Measurements from ENCODE around the gene PIAS2.

Gene PIAS2

DNA sequence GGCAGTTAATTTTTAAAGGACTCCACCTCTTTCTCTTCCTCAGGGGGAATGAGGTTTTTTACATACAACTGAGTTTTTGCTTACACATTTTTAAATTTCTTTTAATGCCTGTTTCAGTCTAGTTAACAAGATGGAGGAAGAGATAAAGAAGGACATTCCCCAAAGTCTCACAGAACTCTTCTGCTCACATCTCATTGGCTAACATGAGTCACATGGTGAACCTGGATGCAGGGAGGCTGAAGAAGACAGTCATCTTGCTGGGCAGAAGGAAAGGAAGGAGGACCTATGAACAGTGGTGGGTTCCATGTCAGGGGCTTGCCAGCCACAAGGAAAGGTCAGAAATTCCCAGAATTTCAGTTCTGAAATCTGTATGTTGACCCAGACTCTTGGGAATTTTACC lies 150.1 kb downstream of the PIAS2 start:
- no peak overlapping the region for H3K4me3 ChIP-seq (ENCODE audit: low read length)
- DNase-seq (ENCODE audit: low read depth) = no peak
- TF ChIP-seq, protein P1, sequence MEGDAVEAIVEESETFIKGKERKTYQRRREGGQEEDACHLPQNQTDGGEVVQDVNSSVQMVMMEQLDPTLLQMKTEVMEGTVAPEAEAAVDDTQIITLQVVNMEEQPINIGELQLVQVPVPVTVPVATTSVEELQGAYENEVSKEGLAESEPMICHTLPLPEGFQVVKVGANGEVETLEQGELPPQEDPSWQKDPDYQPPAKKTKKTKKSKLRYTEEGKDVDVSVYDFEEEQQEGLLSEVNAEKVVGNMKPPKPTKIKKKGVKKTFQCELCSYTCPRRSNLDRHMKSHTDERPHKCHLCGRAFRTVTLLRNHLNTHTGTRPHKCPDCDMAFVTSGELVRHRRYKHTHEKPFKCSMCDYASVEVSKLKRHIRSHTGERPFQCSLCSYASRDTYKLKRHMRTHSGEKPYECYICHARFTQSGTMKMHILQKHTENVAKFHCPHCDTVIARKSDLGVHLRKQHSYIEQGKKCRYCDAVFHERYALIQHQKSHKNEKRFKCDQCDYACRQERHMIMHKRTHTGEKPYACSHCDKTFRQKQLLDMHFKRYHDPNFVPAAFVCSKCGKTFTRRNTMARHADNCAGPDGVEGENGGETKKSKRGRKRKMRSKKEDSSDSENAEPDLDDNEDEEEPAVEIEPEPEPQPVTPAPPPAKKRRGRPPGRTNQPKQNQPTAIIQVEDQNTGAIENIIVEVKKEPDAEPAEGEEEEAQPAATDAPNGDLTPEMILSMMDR (IDR thresholded peaks at IDR 0.05; ENCODE audit: insufficient read depth, low read depth, low read length, missing control alignments) = no peak

DNA sequence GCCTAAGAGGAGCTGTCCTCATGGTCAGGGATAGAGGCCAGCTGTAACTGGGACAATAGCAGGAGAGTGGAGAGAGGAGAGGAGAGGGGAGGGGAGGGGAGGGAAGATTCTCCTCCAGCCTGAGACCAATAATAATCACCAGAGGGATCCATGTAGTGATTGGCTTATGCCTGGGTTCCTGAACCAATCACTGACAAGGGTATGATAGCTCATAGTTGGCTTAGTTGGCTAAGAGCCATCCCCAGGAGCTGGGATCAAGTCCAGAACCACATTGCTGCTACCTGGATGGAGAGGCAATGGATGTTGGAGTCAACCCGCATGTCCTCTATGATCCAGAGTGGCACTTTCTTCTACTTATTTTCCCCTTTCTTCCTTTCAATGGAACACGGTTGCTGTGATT lies 152.7 kb downstream of the PIAS2 start:
- TF ChIP-seq, protein P1 (IDR thresholded peaks at IDR 0.05; ENCODE audit: insufficient read depth, low read depth, low read length, missing control alignments) = no peak
- no peak overlapping the region for H3K4me3 ChIP-seq (ENCODE audit: low read length)
- no peak for DNase-seq (ENCODE audit: low read depth)

GRCh38 chr18:46761059-46761769 lies 156.1 kb downstream of the PIAS2 start:
- TF ChIP-seq, protein P1 (IDR thresholded peaks at IDR 0.05; ENCODE audit: insufficient read depth, low read depth, low read length, missing control alignments) = no peak

DNA sequence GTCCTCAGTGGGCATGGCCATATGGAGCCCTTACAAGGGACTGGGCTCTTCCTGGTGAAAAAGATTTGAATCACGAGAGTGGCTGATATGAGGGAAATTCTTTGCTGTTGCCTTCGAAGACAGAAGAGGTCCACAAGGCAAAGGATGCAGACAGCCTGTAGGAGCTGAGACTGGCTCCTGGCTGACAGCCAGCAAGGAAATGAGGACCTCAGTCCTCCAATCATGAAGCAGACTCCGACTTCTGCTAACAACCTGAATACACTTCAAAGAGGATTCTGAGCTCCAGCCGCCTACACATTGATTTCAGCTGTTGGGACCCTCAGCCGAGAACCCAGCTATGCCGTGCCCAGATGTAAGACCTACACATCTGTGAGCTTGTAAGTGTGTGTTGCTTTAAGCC lies 157.4 kb downstream of the PIAS2 start:
- TF ChIP-seq, protein P1 (IDR thresholded peaks at IDR 0.05; ENCODE audit: insufficient read depth, low read depth, low read length, missing control alignments) = no peak
- H3K4me3 ChIP-seq (ENCODE audit: low read length) = no peak overlapping the region
- DNase-seq (ENCODE audit: low read depth) = no peak

More at GRCh38 chr18:46761059-46761769, 156.1 kb downstream of the PIAS2 start:
- H3K4me3 ChIP-seq (ENCODE audit: low read length) = no peak overlapping the region
- no peak for DNase-seq (ENCODE audit: low read depth)

DNA sequence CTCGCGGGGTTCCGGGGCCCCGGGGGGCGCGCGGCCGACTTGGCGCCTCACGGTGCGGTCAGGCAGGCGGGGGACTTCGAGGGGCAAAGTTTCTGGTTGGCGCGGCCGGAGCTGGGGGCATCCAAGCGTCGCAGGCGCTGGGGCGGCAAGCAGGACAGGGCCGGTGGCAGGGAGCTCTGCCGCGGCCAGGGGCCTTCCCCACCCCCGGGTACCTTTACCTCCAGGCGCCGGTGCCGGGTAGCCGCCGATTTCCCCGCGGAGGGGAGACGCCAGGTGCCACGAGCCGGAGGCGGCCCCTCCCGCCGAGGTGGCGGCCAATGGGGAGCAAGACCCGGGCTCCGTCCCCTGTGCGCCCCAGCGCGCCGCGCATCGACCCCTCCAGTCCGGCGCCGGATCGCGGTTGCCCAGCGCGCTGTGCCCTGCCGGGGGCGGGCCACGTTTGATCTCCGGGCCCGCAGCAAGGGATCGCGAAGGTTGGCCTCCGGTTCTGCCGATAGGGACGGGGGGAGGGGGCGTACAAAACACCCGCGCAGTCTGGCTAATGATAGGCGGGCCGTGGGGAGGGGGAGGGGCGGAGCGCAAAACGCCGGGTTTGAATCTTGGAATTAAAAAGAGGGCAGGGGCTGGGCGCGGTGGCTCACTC lies 160.6 kb downstream of the PIAS2 start, which contains the start of gene ST8SIA5:
ST8SIA5 (minus strand) TSS at position 495 of the 643 bp plus-strand sequence. CDS start 545 bp downstream, outside the sequence.
- TF ChIP-seq, protein P1 (IDR thresholded peaks at IDR 0.05; ENCODE audit: insufficient read depth, low read depth, low read length, missing control alignments) = no peak
- no peak for DNase-seq (ENCODE audit: low read depth)
- H3K4me3 ChIP-seq (ENCODE audit: low read length) = no peak within 1 kb of the TSS

GRCh38 chr18:46756025-46756558 lies 161.2 kb downstream of the PIAS2 start:
- DNase-seq (ENCODE audit: low read depth) = no peak
- H3K4me3 ChIP-seq (ENCODE audit: low read length) = no peak overlapping the region
- TF ChIP-seq, protein P1 (IDR thresholded peaks at IDR 0.05; ENCODE audit: insufficient read depth, low read depth, low read length, missing control alignments) = no peak

Data from epithelial cell of esophagus (primary cell).